SK-N-SH treated with all-trans-retinoic acid at 6 μM for 48 hours (cell line): Measurements from ENCODE around the gene PI16.

ENCODE experiments used
- ARNTL ChIP-seq: fragments of 450-650 bp; formaldehyde crosslinking; IDR thresholded peaks from 2 replicates; pipeline ENCODE4 v1.5.0; 2020; ENCODE audit warnings: low read depth, mild to moderate bottlenecking, moderate library complexity, borderline replicate concordance
- TSHZ2 ChIP-seq: fragments of 250-450 bp; sonication (Bioruptor Pico); IDR thresholded peaks from 2 replicates; pipeline ENCODE4 v1.5.0; 2020; ENCODE audit warnings: mild to moderate bottlenecking, moderate library complexity
- TF ChIP-seq, protein P1 (sequence below): fragments of 250-450 bp; sonication (Bioruptor Pico); IDR thresholded peaks from 2 replicates; pipeline ENCODE4 v1.8.0; 2021; ENCODE audit warnings: low read depth, mild to moderate bottlenecking, moderate library complexity, borderline replicate concordance
- TF ChIP-seq, protein P2 (sequence below): fragments of 250-450 bp; sonication (Bioruptor Pico); IDR thresholded peaks from 2 replicates; pipeline ENCODE4 v1.5.1; 2021; ENCODE audit warnings: mild to moderate bottlenecking, moderate library complexity

DNA sequence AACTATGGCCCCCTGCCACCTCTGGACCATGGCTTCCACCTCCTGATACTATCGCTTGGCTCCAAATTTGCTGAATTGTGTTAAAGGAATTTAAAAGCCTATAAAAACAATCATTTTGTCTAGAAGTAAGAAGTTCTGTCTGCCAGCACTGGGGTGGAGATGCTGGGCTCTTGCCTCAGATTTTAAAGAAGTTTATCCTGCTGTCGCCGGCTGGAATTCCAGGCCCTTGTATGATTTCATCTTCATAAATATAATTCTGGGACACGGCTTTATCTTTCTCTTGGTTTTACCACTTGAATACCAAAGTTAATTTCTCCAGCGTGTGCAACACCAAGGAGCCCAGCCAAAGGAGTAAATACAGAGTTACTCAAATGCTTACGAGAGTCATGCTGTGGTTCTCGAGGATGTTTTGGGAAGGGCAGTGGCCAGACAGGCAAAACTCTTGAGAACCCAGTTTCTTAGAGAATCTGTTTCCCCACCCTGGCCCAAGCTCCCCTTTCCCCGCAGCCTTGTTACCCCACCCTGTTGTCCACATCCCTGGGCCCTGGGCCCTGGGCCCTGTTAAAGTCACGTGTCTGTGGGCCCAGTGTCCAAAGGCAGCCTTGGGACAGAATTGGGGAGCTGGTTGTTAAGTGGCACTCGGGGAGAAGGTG lies 36.9 kb upstream of the PI16 start:
- no peak for TF ChIP-seq ARNTL (CRISPR knock-in tag)
- TF ChIP-seq TSHZ2 (CRISPR knock-in tag) = no peak
- TF ChIP-seq, protein P1, sequence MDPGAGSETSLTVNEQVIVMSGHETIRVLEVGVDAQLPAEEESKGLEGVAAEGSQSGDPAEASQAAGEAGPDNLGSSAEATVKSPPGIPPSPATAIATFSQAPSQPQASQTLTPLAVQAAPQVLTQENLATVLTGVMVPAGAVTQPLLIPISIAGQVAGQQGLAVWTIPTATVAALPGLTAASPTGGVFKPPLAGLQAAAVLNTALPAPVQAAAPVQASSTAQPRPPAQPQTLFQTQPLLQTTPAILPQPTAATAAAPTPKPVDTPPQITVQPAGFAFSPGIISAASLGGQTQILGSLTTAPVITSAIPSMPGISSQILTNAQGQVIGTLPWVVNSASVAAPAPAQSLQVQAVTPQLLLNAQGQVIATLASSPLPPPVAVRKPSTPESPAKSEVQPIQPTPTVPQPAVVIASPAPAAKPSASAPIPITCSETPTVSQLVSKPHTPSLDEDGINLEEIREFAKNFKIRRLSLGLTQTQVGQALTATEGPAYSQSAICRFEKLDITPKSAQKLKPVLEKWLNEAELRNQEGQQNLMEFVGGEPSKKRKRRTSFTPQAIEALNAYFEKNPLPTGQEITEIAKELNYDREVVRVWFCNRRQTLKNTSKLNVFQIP (CRISPR knock-in tag) = no peak
- TF ChIP-seq, protein P2, sequence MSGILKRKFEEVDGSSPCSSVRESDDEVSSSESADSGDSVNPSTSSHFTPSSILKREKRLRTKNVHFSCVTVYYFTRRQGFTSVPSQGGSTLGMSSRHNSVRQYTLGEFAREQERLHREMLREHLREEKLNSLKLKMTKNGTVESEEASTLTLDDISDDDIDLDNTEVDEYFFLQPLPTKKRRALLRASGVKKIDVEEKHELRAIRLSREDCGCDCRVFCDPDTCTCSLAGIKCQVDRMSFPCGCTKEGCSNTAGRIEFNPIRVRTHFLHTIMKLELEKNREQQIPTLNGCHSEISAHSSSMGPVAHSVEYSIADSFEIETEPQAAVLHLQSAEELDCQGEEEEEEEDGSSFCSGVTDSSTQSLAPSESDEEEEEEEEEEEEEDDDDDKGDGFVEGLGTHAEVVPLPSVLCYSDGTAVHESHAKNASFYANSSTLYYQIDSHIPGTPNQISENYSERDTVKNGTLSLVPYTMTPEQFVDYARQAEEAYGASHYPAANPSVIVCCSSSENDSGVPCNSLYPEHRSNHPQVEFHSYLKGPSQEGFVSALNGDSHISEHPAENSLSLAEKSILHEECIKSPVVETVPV (CRISPR knock-in tag) = no peak
